RWPE1 (cell line): ENCODE measurements around the gene SEPHS1.

Experiments
- CTCF ChIA-PET: fragments of 350-600 bp; sonication (Branson Sonifier 250); formaldehyde crosslinking; extraction: SDS; loops from one replicate; lab custom pipeline; 2021; lab: Yijun Ruan, JAX
- POLR2A ChIA-PET: fragments of 400-600 bp; formaldehyde crosslinking; extraction: SDS; loops from one replicate; lab custom pipeline; 2020; ENCODE audit warnings: antibody characterized with exemption; ENCODE audit not compliant: low non-redundant PET; lab: Yijun Ruan, JAX
- DNase-seq: peaks from one replicate; pipeline ENCODE4 v3.0.0; 2012; ENCODE audit warnings: low spot score
- H3K27ac ChIP-seq: fragments of 450-650 bp; 2 replicates; pipeline ENCODE4 v1.5.1; 2017
- CTCF ChIP-seq: fragments of 450-650 bp; conservative IDR thresholded peaks from 2 replicates; pipeline ENCODE4 v1.5.1; 2017; ENCODE audit warnings: low read depth, mild to moderate bottlenecking

The SEPHS1 gene

GRCh38 chr10:13322615-13323148, 25.4 kb downstream of the SEPHS1 start:
- POLR2A ChIA-PET: no interaction called here
- CTCF ChIA-PET: interaction anchor here (0.6 kb wide), 1 partner anchor 1249 kb away, joined by 3 read pairs; no protein-coding TSS in a partner anchor
- no peak overlapping the region for H3K27ac ChIP-seq
- DNase-seq: no peak
- no peak for TF ChIP-seq CTCF

GRCh38 chr10:13321576-13321975, 26.5 kb downstream of the SEPHS1 start:
- ChIA-PET POLR2A (no interaction called here), CTCF (no interaction called here)
- TF ChIP-seq CTCF: no peak
- H3K27ac ChIP-seq: no peak overlapping the region
- DNase-seq: no peak

GRCh38 chr10:13319166-13319565, 28.9 kb downstream of the SEPHS1 start:
- POLR2A ChIA-PET: no interaction called here
- DNase-seq: no peak
- CTCF ChIA-PET: interaction anchor here (1.0 kb wide), 1 partner anchor 10 kb away, joined by 3 read pairs; no protein-coding TSS in a partner anchor
- no peak for TF ChIP-seq CTCF
- H3K27ac ChIP-seq: no peak overlapping the region

GRCh38 chr10:13317474-13317873, 30.6 kb downstream of the SEPHS1 start:
- no peak for TF ChIP-seq CTCF
- POLR2A ChIA-PET: no interaction called here
- DNase-seq: no peak
- H3K27ac ChIP-seq: no peak overlapping the region
- CTCF ChIA-PET: interaction anchor here (1.1 kb wide), 1 partner anchor 15 kb away, joined by 3 read pairs; no protein-coding TSS in a partner anchor

- ChIA-PET CTCF (interaction anchor here (1.1 kb wide), 1 partner anchor 14 kb away, joined by 3 read pairs; no protein-coding TSS in a partner anchor), POLR2A (interaction anchor here (0.6 kb wide), 1 partner anchor 686 kb away, joined by 4 read pairs; no protein-coding TSS in a partner anchor)
- no peak overlapping the region for H3K27ac ChIP-seq
- no peak for TF ChIP-seq CTCF
- DNase-seq: no peak
Measured at GRCh38 chr10:13316635-13317311, 31.3 kb downstream of the SEPHS1 start.

- CTCF ChIA-PET: interaction anchor here (1.0 kb wide), 1 partner anchor 13 kb away, joined by 3 read pairs; no protein-coding TSS in a partner anchor
- POLR2A ChIA-PET: no interaction called here
- TF ChIP-seq CTCF: no peak
- no peak overlapping the region for H3K27ac ChIP-seq
- DNase-seq: no peak
Measured at GRCh38 chr10:13315361-13315760, 32.7 kb downstream of the SEPHS1 start.
